Endothelial cell of umbilical vein (primary cell): ENCODE measurements around the gene GNAZ.

Source experiments
- CTCF ChIP-seq, 2 donors: IDR thresholded peaks; 1 replicate in 1 of 2; 2 replicates in 1 of 2; pipeline ENCODE4 v1.5.1; 2011; ENCODE audit warnings: low read length in 2 of 2, mild to moderate bottlenecking in 2 of 2, moderate library complexity in 2 of 2, control low read depth in 1 of 2, inconsistent platforms in 1 of 2, low read depth in 1 of 2; ENCODE audit not compliant: insufficient read depth in 1 of 2; ENCODE audit errors: extremely low read depth in 1 of 2
- EZH2 ChIP-seq: IDR thresholded peaks from 2 replicates; pipeline ENCODE4 v1.6.1; 2012; ENCODE audit warnings: borderline replicate concordance, low read depth, mild to moderate bottlenecking, moderate library complexity, low read length, inconsistent platforms; ENCODE audit not compliant: severe bottlenecking
- MAX ChIP-seq: IDR thresholded peaks from 2 replicates; pipeline ENCODE4 v1.6.1; 2011; ENCODE audit not compliant: insufficient read depth, insufficient read length
- POLR2AphosphoS5 ChIP-seq: IDR thresholded peaks from 2 replicates; pipeline ENCODE4 v1.6.1; 2012; ENCODE audit warnings: low read depth, mild to moderate bottlenecking, control low read depth, low read length, moderate library complexity; ENCODE audit not compliant: insufficient read depth

DNA sequence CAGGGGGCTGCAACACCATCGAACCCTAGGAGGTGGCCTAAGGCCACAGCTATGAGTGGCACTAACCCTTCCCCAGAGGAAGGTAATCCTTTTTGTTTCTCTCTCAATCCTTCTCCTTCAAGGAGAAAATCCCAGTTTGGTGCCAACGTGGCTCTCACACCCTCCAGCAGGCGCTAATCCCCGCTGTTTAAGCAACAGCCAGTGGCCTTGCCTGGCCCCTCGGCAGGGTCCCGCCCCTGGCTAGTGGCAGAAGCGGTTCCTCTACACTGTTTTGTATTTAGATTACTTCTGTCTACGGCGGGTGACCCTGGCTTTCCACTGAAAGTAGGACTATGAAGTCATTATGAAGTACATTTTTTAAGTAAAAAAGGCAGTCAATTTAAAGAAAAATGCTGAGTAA is 15.5 kb downstream of the GNAZ start:
- TF ChIP-seq CTCF (IDR thresholded peaks at IDR 0.05; ENCODE audit: extremely low read depth in 1 of 2, insufficient read depth in 1 of 2, low read depth in 1 of 2, low read length in 2 of 2): no peak
- TF ChIP-seq MAX: no peak
- TF ChIP-seq POLR2AphosphoS5: no peak
- no peak for TF ChIP-seq EZH2
